GM12801 (cell line): ENCODE results near the gene KRT3.

Source experiments
- CTCF ChIP-seq: IDR thresholded peaks from one replicate; pipeline ENCODE4 v1.5.1; 2011; ENCODE audit warnings: control low read depth; ENCODE audit not compliant: insufficient read length; ENCODE audit errors: extremely low read depth

KRT3 gene

GRCh38 chr12:52832451-52832850 lies 36.5 kb upstream of the KRT3 start:
- no peak for TF ChIP-seq CTCF

- no peak for TF ChIP-seq CTCF
Observed at GRCh38 chr12:52831251-52831650, 35.3 kb upstream of the KRT3 start.

- TF ChIP-seq CTCF: no peak
Observed at GRCh38 chr12:52829986-52830770, 34.3 kb upstream of the KRT3 start.

GRCh38 chr12:52828591-52829021 lies 32.7 kb upstream of the KRT3 start:
- no peak for TF ChIP-seq CTCF

- no peak for TF ChIP-seq CTCF
Observed at GRCh38 chr12:52828156-52828555, 32.2 kb upstream of the KRT3 start.

GRCh38 chr12:52827499-52828090 lies 31.7 kb upstream of the KRT3 start:
- TF ChIP-seq CTCF: no peak

- TF ChIP-seq CTCF: no peak
Observed at GRCh38 chr12:52826611-52827498, 30.9 kb upstream of the KRT3 start.
